ENCODE measurements around the gene ESAM. TPM values are rescaled to one million over a fixed set of nuclear protein-coding genes. Genes with fewer than 3 reads are reported as not detected.

Gene ESAM
- total RNA-seq, 3 donors from 2014 or later (not counting 1 experiment from before 2014, with no cell fraction given), result 1.2 to 2.2 (median 1.5) TPM

DNA sequence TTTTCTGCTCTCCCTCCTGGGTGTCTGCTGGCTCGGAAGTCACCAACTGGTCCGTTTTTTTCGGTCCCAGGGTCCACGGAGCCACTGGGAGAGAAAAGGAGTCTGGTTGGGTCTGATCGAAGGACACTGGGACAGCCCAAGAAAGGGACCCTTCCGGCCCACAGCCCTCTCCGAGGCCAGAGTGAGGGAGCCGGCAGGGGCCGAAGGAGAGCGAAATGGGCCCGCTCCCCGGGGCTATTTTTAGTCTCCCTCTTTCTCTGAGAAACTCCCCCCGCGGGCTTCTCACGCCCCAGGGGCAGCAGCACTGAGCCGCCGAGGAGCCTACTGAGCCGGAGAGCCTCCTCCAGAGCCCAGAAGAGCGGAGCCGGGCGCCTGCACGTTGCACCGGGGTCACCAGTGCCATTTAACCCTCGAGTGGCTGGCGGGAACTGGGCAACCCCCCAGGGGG, 1.9 kb downstream of the ESAM start:
- H3K4me3 Mint-ChIP-seq, result peak overlapping the region; percentile 66
- H3K27ac ChIP-seq (ENCODE audit: low read length), result no peak overlapping the region
- peaks cover 51% of the 10 kb centered on the region for H3K4me1 ChIP-seq (ENCODE audit: control insufficient read depth, insufficient read depth, low read length)
- no peak overlapping the region for H3K27ac Mint-ChIP-seq
- ATAC-seq (no peak), DNase-seq (no peak)
- H3K9me3 ChIP-seq (ENCODE audit: control insufficient read depth, insufficient read depth, low read length), result no peaks in the 10 kb centered on the region
- H3K4me1 Mint-ChIP-seq, result peaks cover 20 to 30% of the 10 kb centered on the region in 2 donors
- peaks cover 42% of the 10 kb centered on the region for H3K27me3 ChIP-seq (ENCODE audit: control insufficient read depth, insufficient read depth, low read length)
- H3K27me3 Mint-ChIP-seq (ENCODE audit: low read depth in 2 of 2), result peaks cover 40 to 50% of the 10 kb centered on the region in 2 donors
- TF ChIP-seq, protein P1, sequence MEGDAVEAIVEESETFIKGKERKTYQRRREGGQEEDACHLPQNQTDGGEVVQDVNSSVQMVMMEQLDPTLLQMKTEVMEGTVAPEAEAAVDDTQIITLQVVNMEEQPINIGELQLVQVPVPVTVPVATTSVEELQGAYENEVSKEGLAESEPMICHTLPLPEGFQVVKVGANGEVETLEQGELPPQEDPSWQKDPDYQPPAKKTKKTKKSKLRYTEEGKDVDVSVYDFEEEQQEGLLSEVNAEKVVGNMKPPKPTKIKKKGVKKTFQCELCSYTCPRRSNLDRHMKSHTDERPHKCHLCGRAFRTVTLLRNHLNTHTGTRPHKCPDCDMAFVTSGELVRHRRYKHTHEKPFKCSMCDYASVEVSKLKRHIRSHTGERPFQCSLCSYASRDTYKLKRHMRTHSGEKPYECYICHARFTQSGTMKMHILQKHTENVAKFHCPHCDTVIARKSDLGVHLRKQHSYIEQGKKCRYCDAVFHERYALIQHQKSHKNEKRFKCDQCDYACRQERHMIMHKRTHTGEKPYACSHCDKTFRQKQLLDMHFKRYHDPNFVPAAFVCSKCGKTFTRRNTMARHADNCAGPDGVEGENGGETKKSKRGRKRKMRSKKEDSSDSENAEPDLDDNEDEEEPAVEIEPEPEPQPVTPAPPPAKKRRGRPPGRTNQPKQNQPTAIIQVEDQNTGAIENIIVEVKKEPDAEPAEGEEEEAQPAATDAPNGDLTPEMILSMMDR (IDR thresholded peaks at IDR 0.05), result no peak
- WGBS (ENCODE audit: insufficient coverage), result 11% methylated on average over 25 of the region's 25 CpGs
- intact Hi-C loops (cut with micrococcal nuclease), result loop anchor here (1.0 to 10.0 kb wide), 2 partner anchors 12 to 75 kb away; no protein-coding TSS in a partner anchor
- no peaks in the 10 kb centered on the region for H3K36me3 Mint-ChIP-seq
- no peaks in the 10 kb centered on the region for H3K36me3 ChIP-seq (ENCODE audit: control insufficient read depth, insufficient read depth, low read length)
- no peaks in the 10 kb centered on the region for H3K9me3 Mint-ChIP-seq
- H3K4me3 ChIP-seq (ENCODE audit: low read length), result no peak overlapping the region

DNA sequence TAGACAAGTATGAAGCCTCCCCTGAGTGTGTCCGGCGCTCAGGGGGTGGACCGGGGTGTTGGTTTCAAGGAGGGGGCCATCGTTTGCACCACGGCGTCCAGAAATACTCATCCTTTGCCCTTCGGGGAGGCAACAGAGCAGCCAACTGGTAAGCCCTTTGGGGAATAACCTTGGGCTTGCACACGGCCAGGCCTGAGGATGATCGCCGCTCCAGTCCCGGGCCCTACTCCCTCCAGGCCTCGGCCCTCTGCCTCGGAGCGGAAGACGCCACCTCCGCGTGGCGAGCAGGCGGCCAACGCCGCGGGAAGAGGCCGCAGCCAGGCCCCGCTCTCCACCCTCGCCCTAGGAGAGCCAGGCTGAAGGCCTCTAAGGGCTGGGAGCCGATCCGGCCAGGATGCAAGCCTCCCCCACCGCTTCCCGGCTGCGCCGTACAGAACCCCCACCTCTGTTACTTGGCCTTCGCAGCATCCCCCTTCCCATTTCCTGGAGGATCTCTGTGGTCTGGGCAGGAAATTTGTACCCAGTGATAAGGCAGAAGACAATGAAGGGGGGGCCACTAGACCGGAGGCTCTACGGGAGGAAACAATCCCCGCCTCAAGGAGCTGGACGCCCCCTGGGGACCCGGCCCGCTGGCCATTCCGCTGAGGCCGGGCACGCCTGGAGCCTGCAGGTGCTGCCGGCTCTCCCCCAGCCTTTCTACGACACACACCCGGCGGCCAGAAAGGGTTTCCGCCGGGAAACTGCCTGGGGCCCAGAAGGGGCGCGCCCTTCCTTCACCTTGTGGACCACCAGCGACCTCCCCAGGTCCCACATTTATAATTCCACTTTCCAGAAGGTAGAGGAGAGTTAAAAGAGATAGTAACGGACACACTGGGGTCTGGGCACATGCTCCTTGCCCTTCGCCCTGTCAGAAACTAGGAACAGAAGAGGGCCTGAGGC, 2.6 kb downstream of the ESAM start:
- Mint-ChIP-seq H3K9me3 (no peaks in the 10 kb centered on the region), H3K4me1 (peaks cover 20 to 30% of the 10 kb centered on the region in 2 donors), H3K4me3 (peak overlapping the region; percentile 66), H3K36me3 (no peaks in the 10 kb centered on the region), H3K27ac (no peak overlapping the region), H3K27me3 (ENCODE audit: low read depth in 2 of 2) (peaks cover 40 to 50% of the 10 kb centered on the region in 2 donors)
- H3K27ac ChIP-seq (ENCODE audit: low read length), result no peak overlapping the region
- H3K4me3 ChIP-seq (ENCODE audit: low read length), result no peak overlapping the region
- H3K36me3 ChIP-seq (ENCODE audit: control insufficient read depth, insufficient read depth, low read length), result no peaks in the 10 kb centered on the region
- 18% methylated on average over 48 of the region's 52 CpGs for WGBS (ENCODE audit: insufficient coverage)
- H3K9me3 ChIP-seq (ENCODE audit: control insufficient read depth, insufficient read depth, low read length), result no peaks in the 10 kb centered on the region
- intact Hi-C loops (cut with micrococcal nuclease), result loop anchor here (1.0 to 10.0 kb wide), 2 partner anchors 11 to 75 kb away; no protein-coding TSS in a partner anchor
- ATAC-seq (no peak), DNase-seq (no peak)
- TF ChIP-seq, protein P1 (IDR thresholded peaks at IDR 0.05), result no peak
- peaks cover 42% of the 10 kb centered on the region for H3K27me3 ChIP-seq (ENCODE audit: control insufficient read depth, insufficient read depth, low read length)
- peaks cover 51% of the 10 kb centered on the region for H3K4me1 ChIP-seq (ENCODE audit: control insufficient read depth, insufficient read depth, low read length)

DNA sequence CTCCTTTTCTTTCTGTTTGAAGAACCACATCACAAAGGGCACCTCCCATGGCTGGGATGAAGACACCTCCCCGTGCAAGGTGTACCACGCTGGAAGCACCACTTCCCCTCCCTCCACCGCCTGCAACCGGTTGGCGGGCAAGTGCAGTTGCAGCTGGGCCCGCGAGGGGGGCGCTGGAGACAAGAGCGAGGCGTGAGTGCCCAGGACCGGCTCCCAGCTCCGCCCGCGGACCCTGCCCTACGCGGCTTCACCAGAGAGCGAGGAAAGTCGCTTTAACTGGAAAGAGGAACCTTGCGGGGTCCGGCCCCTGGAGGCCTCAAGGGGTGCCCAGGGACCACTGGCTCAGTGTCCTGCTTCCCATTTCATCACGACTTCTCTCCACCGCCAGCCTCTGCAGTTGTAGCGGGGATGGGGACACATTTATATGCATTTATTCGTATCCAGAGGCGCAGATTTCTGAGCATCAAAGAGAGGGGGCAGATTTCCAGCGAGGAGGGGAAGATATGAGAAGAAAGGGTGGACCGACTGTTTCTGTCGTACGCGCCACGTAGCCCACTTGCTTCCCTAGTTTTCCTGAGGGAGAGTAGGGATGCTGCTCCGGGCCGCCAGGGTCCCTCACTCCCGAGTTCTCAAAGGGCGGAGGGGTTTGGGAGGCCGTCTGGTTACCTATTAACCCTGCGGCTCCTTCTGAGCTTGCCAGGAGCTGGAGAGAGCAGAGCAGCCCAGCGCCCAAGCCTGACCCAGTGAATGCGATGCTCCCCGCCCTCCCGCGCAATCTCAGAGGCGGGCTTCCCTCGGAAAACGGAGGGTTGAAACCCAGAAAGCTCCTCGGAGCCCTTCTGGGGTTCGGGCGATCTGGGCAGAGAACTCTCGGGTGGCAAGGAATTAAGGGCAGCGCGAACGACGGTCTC, 3.5 kb downstream of the ESAM start:
- H3K4me3 Mint-ChIP-seq, result peak overlapping the region; percentile 63
- H3K27ac Mint-ChIP-seq, result no peak overlapping the region
- ATAC-seq (peak; percentile 69 to 80 (median 76)), DNase-seq (peak; percentile 57 to 80)
- intact Hi-C loops (cut with micrococcal nuclease), result no loop called here
- Histone ChIP-seq H3K27ac (ENCODE audit: low read length) (no peak overlapping the region), H3K4me3 (ENCODE audit: low read length) (no peak overlapping the region), H3K27me3 (ENCODE audit: control insufficient read depth, insufficient read depth, low read length) (peaks cover 42% of the 10 kb centered on the region), H3K9me3 (ENCODE audit: control insufficient read depth, insufficient read depth, low read length) (no peaks in the 10 kb centered on the region), H3K36me3 (ENCODE audit: control insufficient read depth, insufficient read depth, low read length) (no peaks in the 10 kb centered on the region), H3K4me1 (ENCODE audit: control insufficient read depth, insufficient read depth, low read length) (peaks cover 51% of the 10 kb centered on the region)
- peaks cover 40 to 57% of the 10 kb centered on the region in 2 donors for H3K27me3 Mint-ChIP-seq (ENCODE audit: low read depth in 2 of 2)
- 24% methylated on average over 53 of the region's 53 CpGs for WGBS (ENCODE audit: insufficient coverage)
- peaks cover 20 to 30% of the 10 kb centered on the region in 2 donors for H3K4me1 Mint-ChIP-seq
- TF ChIP-seq, protein P1 (IDR thresholded peaks at IDR 0.05), result peak; percentile 65
- no peaks in the 10 kb centered on the region for H3K36me3 Mint-ChIP-seq
- no peaks in the 10 kb centered on the region for H3K9me3 Mint-ChIP-seq
